Thyroid gland (tissue), 4 donors: ENCODE data around the gene FTSJ1. TPM values are rescaled to one million over a fixed set of nuclear protein-coding genes. Genes with fewer than 3 reads are reported as not detected.
"Not testable (repeated sequence)": the region's sequence is repeated elsewhere in the genome, so short reads cannot be mapped to it uniquely, and the experiment has no call there.

ENCODE experiments used
- DNase-seq, 2 donors: peaks; one replicate each; pipeline ENCODE4 v3.0.0-alpha.2; 2019
- H3K27ac ChIP-seq, 3 donors: fragments of 200-600 bp; sonication (generic); 1 replicate in 2 of 3; 2 replicates in 1 of 3; pipeline ENCODE4 v1.5.1; 2016 to 2019; ENCODE audit warnings: mild to moderate bottlenecking in 1 of 3, moderate library complexity in 1 of 3
- H3K27me3 ChIP-seq: fragments of 200-600 bp; sonication (generic); one replicate; pipeline ENCODE4 v1.5.1; 2019
- H3K36me3 ChIP-seq, 2 donors: fragments of 200-600 bp; sonication (generic); one replicate each; pipeline ENCODE4 v1.5.1; 2016 to 2019
- H3K4me1 ChIP-seq, 2 donors: fragments of 200-600 bp; sonication (generic); one replicate each; pipeline ENCODE4 v1.5.1; 2017 to 2019
- H3K4me3 ChIP-seq, 3 donors: fragments of 200-600 bp; sonication (generic); replicated peaks in 1 of 3; 1 replicate in 2 of 3; 2 replicates in 1 of 3; pipeline ENCODE4 v1.5.1; 2016; ENCODE audit warnings: mild to moderate bottlenecking in 1 of 3
- H3K9me3 ChIP-seq: fragments of 200-600 bp; sonication (generic); one replicate; pipeline ENCODE4 v1.5.1; 2017
- CTCF ChIP-seq, 6 experiments: fragments of 200-600 bp in 3 of 6; fragments of 450-650 bp in 3 of 6; sonication (generic) in 3 of 6; IDR thresholded peaks; one replicate each; pipeline ENCODE4 v1.5.1; 2016 to 2019; ENCODE audit warnings: antibody characterized with exemption in 6 of 6, mild to moderate bottlenecking in 2 of 6, inconsistent platforms in 1 of 6, moderate library complexity in 1 of 6
- POLR2A ChIP-seq, 2 donors: fragments of 450-650 bp; IDR thresholded peaks; one replicate each; pipeline ENCODE4 v1.6.1; 2017; ENCODE audit warnings: antibody characterized with exemption in 2 of 2, mild to moderate bottlenecking in 2 of 2, moderate library complexity in 1 of 2
- WGBS, 2 donors: methylation state at CpG; one replicate each; pipeline ENCODE4 v1.1.5; 2017; 5-methylcytosine and 5-hydroxymethylcytosine counted together
- intact Hi-C: fragments of 100-400 bp; cut with DNase I; formaldehyde crosslinking; loops from one replicate; pipeline ENCODE4 v1.15.1; 2023
- total RNA-seq, 4 donors: library from RNA; depleted of rRNA; stranded (reverse); fragments of >200 nt; gene quantifications; one replicate each; pipeline ENCODE4 v1.2.3, GENCODE V29; 2016

The FTSJ1 gene
- total RNA-seq, 4 donors from 2014 or later = 45.9 to 64.9 (median 62.5) TPM

DNA sequence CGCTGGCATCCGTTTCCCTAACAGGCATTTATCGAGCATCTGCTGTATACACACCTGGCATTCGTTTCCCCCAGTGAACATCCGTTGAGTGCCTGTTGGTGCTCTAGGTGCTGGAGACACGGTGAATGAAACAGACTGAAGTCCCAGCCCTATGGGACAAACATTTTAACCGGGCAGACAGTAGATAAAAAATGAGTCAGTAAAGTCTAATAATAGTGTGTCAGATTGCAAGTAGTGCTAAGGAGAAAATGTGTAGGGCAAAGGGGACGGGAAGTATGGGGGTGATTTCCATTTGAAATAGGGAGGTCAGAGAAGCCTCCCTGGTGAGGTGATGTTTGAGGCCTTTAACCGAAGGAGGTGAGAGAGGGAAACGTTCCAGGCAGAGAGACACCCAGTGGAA lies 40.3 kb downstream of the FTSJ1 start:
- TF ChIP-seq POLR2A (IDR thresholded peaks at IDR 0.05) = no peak
- TF ChIP-seq CTCF (IDR thresholded peaks at IDR 0.05) = no peak
- H3K9me3 ChIP-seq = no peaks in the 10 kb centered on the region
- H3K27ac ChIP-seq = no peak overlapping the region
- intact Hi-C loops = no loop called here
- 85% methylated on average over 10 of the region's 10 CpGs for WGBS, 2 donors
- no peaks in the 10 kb centered on the region for H3K36me3 ChIP-seq
- H3K4me1 ChIP-seq = no peaks in the 10 kb centered on the region
- no peak overlapping the region for H3K4me3 ChIP-seq
- no peak for DNase-seq
- no peaks in the 10 kb centered on the region for H3K27me3 ChIP-seq

- no peak for TF ChIP-seq POLR2A (IDR thresholded peaks at IDR 0.05)
- TF ChIP-seq CTCF (IDR thresholded peaks at IDR 0.05) = no peak
- Histone ChIP-seq H3K9me3 (no peaks in the 10 kb centered on the region), H3K27me3 (no peaks in the 10 kb centered on the region), H3K27ac (no peak overlapping the region), H3K4me3 (no peak overlapping the region), H3K4me1 (no peaks in the 10 kb centered on the region), H3K36me3 (no peaks in the 10 kb centered on the region)
- intact Hi-C loops = no loop called here
- 80% methylated on average over 3 of the region's 5 CpGs; no CpG with 5 or more reads in 1 of the 2 donors for WGBS, 2 donors
- no peak for DNase-seq
Measured at GRCh38 chrX:48516987-48517386, 41.0 kb downstream of the FTSJ1 start.

GRCh38 chrX:48519481-48519880 lies 43.5 kb downstream of the FTSJ1 start:
- H3K27ac ChIP-seq, H3K4me3 ChIP-seq, H3K4me1 ChIP-seq, intact Hi-C loops, H3K27me3 ChIP-seq, DNase-seq, H3K9me3 ChIP-seq, H3K36me3 ChIP-seq: not testable (repeated sequence)
- 89% methylated on average over 4 of the region's 4 CpGs; no CpG with 5 or more reads in 1 of the 2 donors for WGBS, 2 donors

GRCh38 chrX:48520455-48520854 lies 44.5 kb downstream of the FTSJ1 start:
- Histone ChIP-seq H3K27ac (no peak overlapping the region), H3K9me3 (no peaks in the 10 kb centered on the region), H3K4me1 (peaks cover 0 to 4% of the 10 kb centered on the region in 2 donors), H3K27me3 (no peaks in the 10 kb centered on the region), H3K36me3 (no peaks in the 10 kb centered on the region), H3K4me3 (no peak overlapping the region)
- TF ChIP-seq CTCF (IDR thresholded peaks at IDR 0.05) (no peak), POLR2A (IDR thresholded peaks at IDR 0.05) (no peak)
- DNase-seq = no peak
- WGBS, 2 donors = 100% methylated on average over 1 to 2 of the region's 2 CpGs
- intact Hi-C loops = no loop called here

DNA sequence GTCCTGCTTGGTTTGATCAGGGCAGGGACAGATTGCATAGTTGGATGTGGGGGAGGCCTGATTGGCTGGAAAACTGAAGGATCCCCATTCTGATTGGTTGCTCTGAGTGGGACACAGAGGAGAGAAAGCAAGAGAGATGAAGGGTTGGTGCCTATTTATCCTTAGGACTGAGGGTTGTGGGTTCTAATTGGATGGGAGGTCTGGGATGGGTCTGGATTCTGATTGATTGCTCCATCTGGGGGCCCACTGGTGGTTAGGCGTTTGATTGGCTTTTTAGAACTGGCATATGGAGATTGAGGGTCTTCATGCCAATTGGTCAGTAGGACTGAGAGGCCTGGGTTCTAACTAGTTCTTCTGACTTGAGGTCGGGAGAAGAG lies 45.0 kb downstream of the FTSJ1 start:
- TF ChIP-seq CTCF (IDR thresholded peaks at IDR 0.05) = no peak
- no peak for TF ChIP-seq POLR2A (IDR thresholded peaks at IDR 0.05)
- H3K4me3 ChIP-seq = peak overlapping the region in 1 of 3 donors; percentile 39
- no peaks in the 10 kb centered on the region for H3K27me3 ChIP-seq
- H3K36me3 ChIP-seq = no peaks in the 10 kb centered on the region
- WGBS, 2 donors = 20 to 36% methylated on average over 2 of the region's 2 CpGs
- peaks cover 0 to 4% of the 10 kb centered on the region in 2 donors for H3K4me1 ChIP-seq
- H3K9me3 ChIP-seq = no peaks in the 10 kb centered on the region
- intact Hi-C loops = no loop called here
- H3K27ac ChIP-seq = peak overlapping the region in 1 of 3 donors; percentile 51
- no peak for DNase-seq
